ENCODE results near the gene DEFB131A. TPM values are rescaled to one million over a fixed set of nuclear protein-coding genes. Genes with fewer than 3 reads are reported as not detected.

DEFB131A gene
- polyA plus RNA-seq, 2 of the 4 experiments (the other 2 are of a cell fraction): not detected

Small RNA genes lying within 50 kb of the gene (small RNA-seq; reads per million reads assigned to genes)
- 0 reads per million in 6 experiments for gene RNA5SP153

Other genes starting within 250 kb of the DEFB131A start
- gene USP17L10, start 233.8 kb upstream of the DEFB131A start, polyA plus RNA-seq (2011; rRNA removed): not detected in 2 replicates
- not detected in 3 replicates for gene USP17L10, start 233.8 kb upstream of the DEFB131A start, polyA plus RNA-seq (2017; fragmentation: RNase III; extraction: RNeasy Plus Mini Kit Qiagen cat#74134 plus additional on column Dnase treatment)
- not detected in 2 replicates for gene USP17L11, start 229.0 kb upstream of the DEFB131A start, polyA plus RNA-seq (2011; rRNA removed)
- gene USP17L11, start 229.0 kb upstream of the DEFB131A start, polyA plus RNA-seq (2017; fragmentation: RNase III; extraction: RNeasy Plus Mini Kit Qiagen cat#74134 plus additional on column Dnase treatment): not detected in 3 replicates
- not detected in 2 replicates for gene USP17L12, start 224.3 kb upstream of the DEFB131A start, polyA plus RNA-seq (2011; rRNA removed)
- not detected in 3 replicates for gene USP17L12, start 224.3 kb upstream of the DEFB131A start, polyA plus RNA-seq (2017; fragmentation: RNase III; extraction: RNeasy Plus Mini Kit Qiagen cat#74134 plus additional on column Dnase treatment)
- not detected in 2 replicates for gene USP17L13, start 219.5 kb upstream of the DEFB131A start, polyA plus RNA-seq (2011; rRNA removed)
- gene USP17L13, start 219.5 kb upstream of the DEFB131A start, polyA plus RNA-seq (2017; fragmentation: RNase III; extraction: RNeasy Plus Mini Kit Qiagen cat#74134 plus additional on column Dnase treatment): not detected in 3 replicates
- gene USP17L15, start 210.0 kb upstream of the DEFB131A start, polyA plus RNA-seq (2011; rRNA removed): not detected in 2 replicates
- not detected in 3 replicates for gene USP17L15, start 210.0 kb upstream of the DEFB131A start, polyA plus RNA-seq (2017; fragmentation: RNase III; extraction: RNeasy Plus Mini Kit Qiagen cat#74134 plus additional on column Dnase treatment)
- not detected in 2 replicates for gene USP17L17, start 200.5 kb upstream of the DEFB131A start, polyA plus RNA-seq (2011; rRNA removed)
- not detected in 3 replicates for gene USP17L17, start 200.5 kb upstream of the DEFB131A start, polyA plus RNA-seq (2017; fragmentation: RNase III; extraction: RNeasy Plus Mini Kit Qiagen cat#74134 plus additional on column Dnase treatment)
- gene USP17L18, start 195.8 kb upstream of the DEFB131A start, polyA plus RNA-seq (2011; rRNA removed): not detected in 2 replicates
- gene USP17L18, start 195.8 kb upstream of the DEFB131A start, polyA plus RNA-seq (2017; fragmentation: RNase III; extraction: RNeasy Plus Mini Kit Qiagen cat#74134 plus additional on column Dnase treatment): not detected in 3 replicates
- gene USP17L19, start 191.0 kb upstream of the DEFB131A start, polyA plus RNA-seq (2011; rRNA removed): not detected in 2 replicates
- gene USP17L19, start 191.0 kb upstream of the DEFB131A start, polyA plus RNA-seq (2017; fragmentation: RNase III; extraction: RNeasy Plus Mini Kit Qiagen cat#74134 plus additional on column Dnase treatment): not detected in 3 replicates
- not detected in 2 replicates for gene USP17L20, start 186.3 kb upstream of the DEFB131A start, polyA plus RNA-seq (2011; rRNA removed)
- gene USP17L20, start 186.3 kb upstream of the DEFB131A start, polyA plus RNA-seq (2017; fragmentation: RNase III; extraction: RNeasy Plus Mini Kit Qiagen cat#74134 plus additional on column Dnase treatment): not detected in 3 replicates
- gene USP17L21, start 181.5 kb upstream of the DEFB131A start, polyA plus RNA-seq (2011; rRNA removed): not detected in 2 replicates
- gene USP17L21, start 181.5 kb upstream of the DEFB131A start, polyA plus RNA-seq (2017; fragmentation: RNase III; extraction: RNeasy Plus Mini Kit Qiagen cat#74134 plus additional on column Dnase treatment): not detected in 3 replicates
- not detected in 2 replicates for gene USP17L22, start 176.8 kb upstream of the DEFB131A start, polyA plus RNA-seq (2011; rRNA removed)
- gene USP17L22, start 176.8 kb upstream of the DEFB131A start, polyA plus RNA-seq (2017; fragmentation: RNase III; extraction: RNeasy Plus Mini Kit Qiagen cat#74134 plus additional on column Dnase treatment): not detected in 3 replicates
- gene USP17L24, start 119.2 kb upstream of the DEFB131A start, polyA plus RNA-seq (2011; rRNA removed): not detected in 2 replicates
- not detected in 3 replicates for gene USP17L24, start 119.2 kb upstream of the DEFB131A start, polyA plus RNA-seq (2017; fragmentation: RNase III; extraction: RNeasy Plus Mini Kit Qiagen cat#74134 plus additional on column Dnase treatment)
- gene USP17L25, start 114.5 kb upstream of the DEFB131A start, polyA plus RNA-seq (2011; rRNA removed): not detected in 2 replicates
- not detected in 3 replicates for gene USP17L25, start 114.5 kb upstream of the DEFB131A start, polyA plus RNA-seq (2017; fragmentation: RNase III; extraction: RNeasy Plus Mini Kit Qiagen cat#74134 plus additional on column Dnase treatment)
- not detected in 2 replicates for gene USP17L26, start 109.8 kb upstream of the DEFB131A start, polyA plus RNA-seq (2011; rRNA removed)
- gene USP17L26, start 109.8 kb upstream of the DEFB131A start, polyA plus RNA-seq (2017; fragmentation: RNase III; extraction: RNeasy Plus Mini Kit Qiagen cat#74134 plus additional on column Dnase treatment): not detected in 3 replicates
- gene USP17L5, start 105.0 kb upstream of the DEFB131A start, polyA plus RNA-seq (2011; rRNA removed): not detected in 2 replicates
- not detected in 3 replicates for gene USP17L5, start 105.0 kb upstream of the DEFB131A start, polyA plus RNA-seq (2017; fragmentation: RNase III; extraction: RNeasy Plus Mini Kit Qiagen cat#74134 plus additional on column Dnase treatment)
- gene USP17L27, start 100.3 kb upstream of the DEFB131A start, polyA plus RNA-seq (2011; rRNA removed): not detected in 2 replicates
- gene USP17L27, start 100.3 kb upstream of the DEFB131A start, polyA plus RNA-seq (2017; fragmentation: RNase III; extraction: RNeasy Plus Mini Kit Qiagen cat#74134 plus additional on column Dnase treatment): not detected in 3 replicates
- not detected in 2 replicates for gene USP17L28, start 95.5 kb upstream of the DEFB131A start, polyA plus RNA-seq (2011; rRNA removed)
- gene USP17L28, start 95.5 kb upstream of the DEFB131A start, polyA plus RNA-seq (2017; fragmentation: RNase III; extraction: RNeasy Plus Mini Kit Qiagen cat#74134 plus additional on column Dnase treatment): not detected in 3 replicates
- gene USP17L29, start 90.8 kb upstream of the DEFB131A start, polyA plus RNA-seq (2011; rRNA removed): not detected in 2 replicates
- not detected in 3 replicates for gene USP17L29, start 90.8 kb upstream of the DEFB131A start, polyA plus RNA-seq (2017; fragmentation: RNase III; extraction: RNeasy Plus Mini Kit Qiagen cat#74134 plus additional on column Dnase treatment)
- not detected in 2 replicates for gene USP17L30, start 81.3 kb upstream of the DEFB131A start, polyA plus RNA-seq (2011; rRNA removed)
- gene USP17L30, start 81.3 kb upstream of the DEFB131A start, polyA plus RNA-seq (2017; fragmentation: RNase III; extraction: RNeasy Plus Mini Kit Qiagen cat#74134 plus additional on column Dnase treatment): not detected in 3 replicates

All from A549 (cell line).